ENCODE results near the gene RNF208.

- TF ChIP-seq POLR2A (IDR thresholded peaks at IDR 0.05; ENCODE audit: low read length) (no peak), GATA1 (IDR thresholded peaks at IDR 0.05; ENCODE audit: low read depth, low read length) (no peak)
Observed at GRCh38 chr9:137194909-137195308, 27.1 kb downstream of the RNF208 start.
